Bronchial smooth muscle cell (primary cell): Measurements from ENCODE around the gene TACR3. TPM values are rescaled to one million over a fixed set of nuclear protein-coding genes. Genes with fewer than 3 reads are reported as not detected.

Experiments
- total RNA-seq: library from RNA; depleted of rRNA; stranded (reverse); fragments of >200 nt; gene quantifications from 2 replicates; pipeline ENCODE4 v1.2.1, GENCODE V29; 2014

The TACR3 gene, protein sequence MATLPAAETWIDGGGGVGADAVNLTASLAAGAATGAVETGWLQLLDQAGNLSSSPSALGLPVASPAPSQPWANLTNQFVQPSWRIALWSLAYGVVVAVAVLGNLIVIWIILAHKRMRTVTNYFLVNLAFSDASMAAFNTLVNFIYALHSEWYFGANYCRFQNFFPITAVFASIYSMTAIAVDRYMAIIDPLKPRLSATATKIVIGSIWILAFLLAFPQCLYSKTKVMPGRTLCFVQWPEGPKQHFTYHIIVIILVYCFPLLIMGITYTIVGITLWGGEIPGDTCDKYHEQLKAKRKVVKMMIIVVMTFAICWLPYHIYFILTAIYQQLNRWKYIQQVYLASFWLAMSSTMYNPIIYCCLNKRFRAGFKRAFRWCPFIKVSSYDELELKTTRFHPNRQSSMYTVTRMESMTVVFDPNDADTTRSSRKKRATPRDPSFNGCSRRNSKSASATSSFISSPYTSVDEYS
- 0.16 TPM in 1 of 2 replicates, not detected in the other for total RNA-seq

DNA sequence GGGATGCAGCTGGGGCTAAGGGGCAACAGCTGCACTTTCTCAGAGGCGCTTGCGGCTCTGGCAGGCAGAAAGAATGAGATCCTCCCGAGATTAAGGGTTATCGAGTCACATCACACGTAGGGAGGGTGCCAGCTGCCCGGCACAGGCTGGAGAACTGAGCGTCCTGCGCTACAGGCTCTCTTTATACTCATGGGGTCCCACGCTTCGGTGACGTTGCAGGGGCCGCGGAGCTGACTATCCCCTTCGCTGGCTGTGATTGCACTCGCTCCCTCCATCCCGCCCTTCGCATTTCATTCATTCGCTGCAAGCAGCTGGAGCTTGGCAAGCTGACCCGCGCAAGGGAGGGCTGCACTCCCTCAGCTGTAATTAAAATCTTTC, at the start of gene TACR3:
TSS of gene TACR3 (minus strand) at position 156 of the 378 bp plus-strand sequence. CDS start 310 bp downstream, outside the sequence.

